ENCODE data around the gene PPP1R3G.

- TF ChIP-seq CTCF (conservative IDR thresholded peaks at IDR 0.05; ENCODE audit: low read depth, low read length), result no peak
- TF ChIP-seq CHD1 (IDR thresholded peaks at IDR 0.05; ENCODE audit: low read depth, low read length), result no peak
- no peak for TF ChIP-seq RFX5 (IDR thresholded peaks at IDR 0.05; ENCODE audit: low read depth, low read length)
- no peak for TF ChIP-seq RCOR1 (IDR thresholded peaks at IDR 0.05; ENCODE audit: insufficient replicate concordance, low read length)
Measured at GRCh38 chr6:5096482-5096881, 11.3 kb downstream of the PPP1R3G start.

Data from IMR-90 (cell line).